PC-3 (cell line): ENCODE data around the gene C14orf93. TPM values are rescaled to one million over a fixed set of nuclear protein-coding genes. Genes with fewer than 3 reads are reported as not detected.

Experiments
- ATAC-seq: fragments of 200-7000 bp; cut with Tn5 transposase; 2 replicates; pipeline ENCODE4 v1.9.1; 2020; ENCODE audit warnings: mild to moderate bottlenecking, moderate library complexity
- BruUV-seq: library from RNA; stranded (reverse); fragments of 400-500 nt; replicated peaks from 2 replicates; lab custom pipeline; 2021; lab: Mats Ljungman, UMichigan
- CTCF ChIA-PET: fragments of 300-600 bp; sonication (Branson Sonifier 250); formaldehyde crosslinking; loops from one replicate; lab custom pipeline; 2022; ENCODE audit warnings: antibody characterized with exemption; lab: Charles Lee
- POLR2A ChIA-PET: fragments of 300-600 bp; sonication (Branson Sonifier 250); formaldehyde crosslinking; loops from one replicate; lab custom pipeline; 2022; ENCODE audit warnings: antibody characterized with exemption; ENCODE audit not compliant: unreplicated experiment; lab: Charles Lee
- DNase-seq: peaks from one replicate; pipeline ENCODE4 v3.0.0-alpha.2; 2015
- H2AFZ ChIP-seq: fragments of 300-600 bp; sonication (generic); 2 replicates; pipeline ENCODE4 v1.6.0; 2016; ENCODE audit warnings: antibody characterized with exemption, low read length
- H3F3A ChIP-seq: fragments of 300-600 bp; sonication (generic); one replicate; pipeline ENCODE4 v1.6.0; 2017; ENCODE audit warnings: antibody characterized with exemption, low read length, control low read depth, mild to moderate bottlenecking; ENCODE audit not compliant: unreplicated experiment
- H3K27ac ChIP-seq: fragments of 300-600 bp; sonication (generic); 2 replicates; pipeline ENCODE4 v1.5.1; 2016; ENCODE audit warnings: mild to moderate bottlenecking, low read length
- H3K27me3 ChIP-seq: fragments of 300-600 bp; sonication (generic); 2 replicates; pipeline ENCODE4 v1.6.1; 2016; ENCODE audit warnings: low read length, mixed read lengths
- H3K36me3 ChIP-seq: fragments of 300-600 bp; sonication (generic); 2 replicates; pipeline ENCODE4 v1.6.1; 2016; ENCODE audit warnings: low read depth, mixed run types, low read length, mixed read lengths
- H3K4me1 ChIP-seq: fragments of 300-600 bp; sonication (generic); 2 replicates; pipeline ENCODE4 v1.5.1; 2016; ENCODE audit warnings: low read length; ENCODE audit not compliant: insufficient read depth
- H3K4me2 ChIP-seq: fragments of 300-600 bp; sonication (generic); 2 replicates; pipeline ENCODE4 v1.6.0; 2016; ENCODE audit warnings: low read length
- H3K4me3 ChIP-seq: fragments of 300-600 bp; sonication (generic); 2 replicates; pipeline ENCODE4 v1.5.1; 2016; ENCODE audit warnings: mild to moderate bottlenecking, low read length, mixed read lengths
- H3K79me2 ChIP-seq: fragments of 300-600 bp; sonication (generic); 2 replicates; pipeline ENCODE4 v1.6.1; 2017; ENCODE audit warnings: low read length, mixed read lengths
- H3K9ac ChIP-seq: fragments of 300-600 bp; sonication (generic); 2 replicates; pipeline ENCODE4 v1.6.0; 2016; ENCODE audit warnings: mild to moderate bottlenecking, low read length
- H3K9me2 ChIP-seq: fragments of 300-600 bp; sonication (generic); replicated peaks from 2 replicates; pipeline ENCODE4 v1.6.1; 2016; ENCODE audit warnings: mixed run types, low read length, mixed read lengths
- H3K9me3 ChIP-seq: fragments of 300-600 bp; sonication (generic); 2 replicates; pipeline ENCODE4 v1.6.1; 2016; ENCODE audit warnings: low read length, mixed read lengths
- H4K20me1 ChIP-seq: fragments of 300-600 bp; sonication (generic); 2 replicates; pipeline ENCODE4 v1.6.1; 2016; ENCODE audit warnings: low read length, mixed read lengths
- CTCF ChIP-seq: fragments of 300-600 bp; sonication (generic); conservative IDR thresholded peaks from 2 replicates; pipeline ENCODE4 v1.5.1; 2017; ENCODE audit warnings: antibody characterized with exemption, low read depth, mild to moderate bottlenecking, low read length
- EZH2 ChIP-seq: fragments of 300-600 bp; sonication (generic); IDR thresholded peaks from one replicate; pipeline ENCODE4 v1.6.1; 2017; ENCODE audit warnings: antibody characterized with exemption, mild to moderate bottlenecking, low read length; ENCODE audit not compliant: unreplicated experiment
- EZH2phosphoT487 ChIP-seq: fragments of 300-600 bp; sonication (generic); IDR thresholded peaks from 2 replicates; pipeline ENCODE4 v1.6.1; 2018; ENCODE audit warnings: mild to moderate bottlenecking, antibody characterized with exemption, low read length, borderline replicate concordance
- intact Hi-C: fragments of 100-400 bp; cut with micrococcal nuclease; formaldehyde crosslinking; loops from 2 replicates; pipeline ENCODE4 v1.9.0; 2023
- total RNA-seq: library from RNA; depleted of rRNA; stranded (reverse); fragments of >200 nt; gene quantifications from 2 replicates; pipeline ENCODE4 v1.2.3, GENCODE V29; 2014

The C14orf93 gene
- total RNA-seq, 1 experiment from 2014 or later, result 5.8 TPM

GRCh38 chr14:23023795-23024152 is 13.8 kb upstream of the C14orf93 start:
- Histone ChIP-seq H3K9ac (no peak overlapping the region), H3F3A (no peaks in the 10 kb centered on the region), H3K4me2 (no peak overlapping the region), H3K79me2 (peaks cover 9% of the 10 kb centered on the region; the same call in 1 of the 2 replicates), H3K4me1 (no peaks in the 10 kb centered on the region), H3K27me3 (no peaks in the 10 kb centered on the region), H3K27ac (no peak overlapping the region), H3K9me2 (no peaks in the 10 kb centered on the region), H3K4me3 (no peak overlapping the region), H2AFZ (no peak overlapping the region), H4K20me1 (0 out of 2 replicates have a peak, but pooled peaks cover 6% of the 10 kb centered on the region), H3K36me3 (peaks cover 23% of the 10 kb centered on the region), H3K9me3 (no peaks in the 10 kb centered on the region)
- BruUV-seq, result no TSS peak
- intact Hi-C loops, result loop anchor here (2.0 kb wide), 1 partner anchor 29 kb away; no protein-coding TSS in a partner anchor
- TF ChIP-seq CTCF, result no peak
- TF ChIP-seq EZH2, result no peak
- no peak for TF ChIP-seq EZH2phosphoT487
- DNase-seq, result no peak
- ChIA-PET CTCF (no interaction called here), POLR2A (interaction anchor here (0.6 kb wide), 1 partner anchor 18 kb away, joined by 6 read pairs; the partner anchor contains the start of gene PSMB11)
- no peak for ATAC-seq

DNA sequence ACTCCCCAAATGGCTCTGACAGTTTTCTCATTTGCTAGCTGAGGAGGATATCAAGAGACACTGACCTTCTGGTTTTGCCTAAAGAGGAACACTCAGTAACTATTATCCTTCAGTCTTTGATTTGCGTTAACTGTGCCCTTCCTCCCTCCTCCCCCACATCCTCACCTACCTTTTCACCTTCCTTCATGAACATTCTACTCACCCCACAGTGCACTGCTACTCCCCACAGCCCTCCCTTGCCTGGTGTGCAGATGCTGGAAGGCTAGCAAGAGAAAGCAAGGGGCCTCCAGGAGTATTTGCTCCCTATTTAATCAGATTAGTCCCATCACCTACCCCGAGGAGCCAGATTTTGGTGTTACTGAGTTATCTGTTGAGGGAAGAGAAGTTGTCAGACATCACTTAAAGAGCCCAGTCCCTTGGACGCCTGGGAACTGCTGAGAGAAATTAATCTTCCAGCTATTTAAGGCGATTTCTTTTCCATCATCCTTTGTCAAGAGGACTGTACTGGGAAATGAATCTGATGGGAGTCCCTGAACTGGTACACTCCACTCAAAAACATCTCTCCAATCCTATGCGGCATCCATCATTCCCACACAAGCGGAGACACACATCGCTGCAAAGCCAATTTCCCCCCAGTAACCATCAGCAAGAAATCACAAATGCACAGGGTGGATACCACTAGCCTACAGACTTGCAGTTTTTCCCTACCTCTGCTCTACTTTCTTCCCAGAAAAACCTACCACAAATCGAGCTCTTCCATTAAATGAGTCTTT is 13.3 kb upstream of the C14orf93 start:
- no peak overlapping the region for H3K4me3 ChIP-seq
- POLR2A ChIA-PET, result no interaction called here

More for the DNA sequence above, 13.3 kb upstream of the C14orf93 start:
- H3K36me3 ChIP-seq, result peaks cover 19% of the 10 kb centered on the region
- no peaks in the 10 kb centered on the region for H3F3A ChIP-seq
- H3K4me1 ChIP-seq, result no peaks in the 10 kb centered on the region
- H3K4me2 ChIP-seq, result no peak overlapping the region
- no peak overlapping the region for H2AFZ ChIP-seq
- H3K9me3 ChIP-seq, result no peaks in the 10 kb centered on the region
- DNase-seq, result no peak
- H3K27me3 ChIP-seq, result no peaks in the 10 kb centered on the region
- BruUV-seq, result no TSS peak
- H3K9me2 ChIP-seq, result no peaks in the 10 kb centered on the region
- intact Hi-C loops, result no loop called here
- CTCF ChIA-PET, result no interaction called here
- no peak for ATAC-seq
- H3K9ac ChIP-seq, result no peak overlapping the region
- H3K27ac ChIP-seq, result no peak overlapping the region
- H4K20me1 ChIP-seq, result 0 out of 2 replicates have a peak, but pooled peaks cover 6% of the 10 kb centered on the region
- TF ChIP-seq CTCF (no peak), EZH2 (no peak), EZH2phosphoT487 (no peak)
- peaks cover 5% of the 10 kb centered on the region; the same call in 1 of the 2 replicates for H3K79me2 ChIP-seq
